Body of pancreas (tissue), 4 donors: ENCODE measurements around the gene S100A14.

ENCODE experiments used
- CTCF ChIP-seq, 7 experiments: fragments of 450-650 bp in 4 of 7; fragments of 200-600 bp in 3 of 7; sonication (generic) in 3 of 7; IDR thresholded peaks; one replicate each; pipeline ENCODE4 v1.5.1; 2016 to 2019; ENCODE audit warnings: antibody characterized with exemption in 7 of 7
- POLR2A ChIP-seq, 3 donors: fragments of 450-650 bp; IDR thresholded peaks; one replicate each; pipeline ENCODE4 v1.6.1; 2016; ENCODE audit warnings: antibody characterized with exemption in 3 of 3, mild to moderate bottlenecking in 2 of 3

GRCh38 chr1:153612111-153612754 is 3.9 kb downstream of the S100A14 start:
- no peak for TF ChIP-seq POLR2A (IDR thresholded peaks at IDR 0.05)
- no peak for TF ChIP-seq CTCF (IDR thresholded peaks at IDR 0.05)
